Activated CD8-positive, alpha-beta memory T cell treated with anti-CD3 and anti-CD28 coated beads, Interleukin-2, amount 50 U/mL, for 1 hour (primary cell): Measurements from ENCODE around the gene GRIA3.

Source experiments
- DNase-seq: peaks from one replicate; pipeline ENCODE4 v3.0.0-alpha.2; 2020; ENCODE audit errors: extremely low read depth

GRIA3 gene

DNA sequence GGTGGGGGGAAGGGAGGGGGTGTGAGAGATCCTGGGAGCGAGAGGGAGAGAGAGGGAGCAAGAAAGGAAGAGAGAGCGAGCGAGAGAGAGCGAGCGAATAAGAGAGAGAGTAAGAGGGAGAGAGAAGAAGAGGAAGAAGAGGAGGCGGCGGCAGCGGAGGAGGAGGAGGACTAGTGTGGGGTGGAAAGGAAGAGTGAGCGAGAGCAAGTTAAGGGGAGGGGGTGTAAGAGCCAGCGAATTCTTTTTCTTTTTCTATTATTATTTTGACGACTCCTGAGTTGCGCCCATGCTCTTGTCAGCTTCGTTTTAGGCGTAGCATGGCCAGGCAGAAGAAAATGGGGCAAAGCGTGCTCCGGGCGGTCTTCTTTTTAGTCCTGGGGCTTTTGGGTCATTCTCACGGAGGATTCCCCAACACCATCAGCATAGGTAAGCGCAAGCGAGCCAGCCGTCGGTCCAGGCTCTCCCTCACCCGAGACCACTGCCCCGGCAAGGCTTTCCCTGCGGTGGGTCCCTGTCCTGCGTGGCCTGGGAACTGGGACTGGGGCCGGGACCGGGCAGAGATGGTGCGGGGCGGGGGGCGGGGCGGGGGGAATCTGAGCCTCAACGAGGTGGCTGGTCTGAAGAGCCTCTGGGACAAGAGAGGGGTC, at the start of gene GRIA3:
Gene GRIA3 (plus strand): TSS at position 60 of the 647 bp plus-strand sequence. CDS start 258 bp downstream, at position 318.
- DNase-seq, result no peak

DNA sequence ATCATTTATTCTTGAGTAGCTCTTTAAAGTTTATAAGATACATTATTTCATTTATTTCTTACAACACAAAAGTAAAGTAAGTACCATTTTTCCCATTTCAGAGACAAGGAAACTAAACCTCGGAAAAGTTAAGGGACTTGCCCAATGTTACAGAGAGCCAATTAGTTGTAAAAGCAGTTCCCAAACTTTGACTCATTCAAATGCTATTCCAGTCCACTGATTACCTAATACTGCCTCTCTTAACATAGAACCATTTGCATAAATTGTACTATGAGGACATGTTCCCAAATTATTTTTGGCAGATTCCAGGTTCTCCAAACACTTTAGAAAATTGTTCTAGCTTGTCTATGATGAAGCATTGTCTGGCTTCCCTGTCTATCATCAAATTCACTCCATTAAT, 45.6 kb upstream of the GRIA3 start:
- no peak for DNase-seq

DNA sequence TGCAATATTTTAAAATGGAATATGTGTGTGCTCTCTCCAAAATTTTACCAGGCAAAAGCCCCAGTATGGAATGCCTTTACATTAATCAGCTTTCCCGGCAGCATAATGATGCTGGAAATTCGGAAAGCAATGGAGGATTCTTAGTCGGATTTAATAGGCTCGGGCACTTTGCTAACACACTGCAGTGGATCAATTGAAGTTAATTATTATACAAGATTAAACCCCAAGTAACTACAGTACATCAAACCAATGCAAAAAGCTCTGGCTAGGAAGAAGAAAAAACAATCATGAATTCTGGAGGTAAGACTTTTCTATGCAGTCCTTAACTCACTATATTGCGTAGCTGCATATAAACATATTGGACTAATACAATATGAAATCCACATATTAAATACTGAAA, 43.6 kb upstream of the GRIA3 start:
- no peak for DNase-seq

GRCh38 chrX:123140904-123141303, 43.2 kb upstream of the GRIA3 start:
- no peak for DNase-seq

DNA sequence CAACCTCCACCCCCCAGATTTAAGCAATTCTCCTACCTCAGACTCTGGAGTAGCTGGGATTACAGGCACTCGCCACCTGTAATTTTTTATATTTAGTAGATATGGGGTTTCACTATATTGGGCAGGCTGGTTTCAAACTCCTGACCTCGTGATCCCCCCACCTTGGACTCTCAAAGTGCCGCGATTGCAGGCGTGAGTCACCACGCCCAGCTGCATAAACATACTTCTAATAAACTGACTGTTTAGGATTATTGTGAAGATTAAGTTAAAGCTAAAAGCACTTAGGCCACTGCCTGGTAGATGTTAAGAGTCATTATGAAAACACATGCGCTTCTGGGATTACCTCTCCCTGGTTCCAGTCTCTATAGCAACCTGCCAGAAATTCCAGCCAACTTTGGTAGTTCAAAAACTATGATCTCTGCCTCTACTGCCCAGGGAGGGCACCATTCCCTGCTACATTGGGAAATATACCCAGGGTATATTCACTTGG, 30.2 kb upstream of the GRIA3 start:
- DNase-seq, result no peak

- DNase-seq, result no peak
Observed at GRCh38 chrX:123155327-123155726, 28.8 kb upstream of the GRIA3 start.

DNA sequence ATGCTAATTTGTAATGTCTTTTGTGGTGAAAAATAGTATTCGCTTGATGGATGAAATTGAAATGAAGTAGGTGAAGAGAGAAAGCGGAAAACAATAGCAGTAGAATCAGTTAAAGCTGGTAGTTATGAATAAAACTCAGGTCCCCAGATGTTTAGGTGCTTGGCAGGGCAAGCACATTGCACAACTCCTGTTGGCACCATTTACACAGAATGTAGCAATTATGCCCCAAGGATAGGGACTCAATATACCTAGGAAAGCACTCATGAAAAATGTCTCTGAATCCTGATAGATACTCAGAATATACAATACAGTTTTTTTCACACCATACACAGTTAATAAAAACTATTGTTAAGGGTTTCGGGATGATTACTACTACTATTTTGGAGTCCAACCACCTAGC, 26.5 kb upstream of the GRIA3 start:
- DNase-seq, result no peak

GRCh38 chrX:123159403-123159802, 24.7 kb upstream of the GRIA3 start:
- no peak for DNase-seq

DNA sequence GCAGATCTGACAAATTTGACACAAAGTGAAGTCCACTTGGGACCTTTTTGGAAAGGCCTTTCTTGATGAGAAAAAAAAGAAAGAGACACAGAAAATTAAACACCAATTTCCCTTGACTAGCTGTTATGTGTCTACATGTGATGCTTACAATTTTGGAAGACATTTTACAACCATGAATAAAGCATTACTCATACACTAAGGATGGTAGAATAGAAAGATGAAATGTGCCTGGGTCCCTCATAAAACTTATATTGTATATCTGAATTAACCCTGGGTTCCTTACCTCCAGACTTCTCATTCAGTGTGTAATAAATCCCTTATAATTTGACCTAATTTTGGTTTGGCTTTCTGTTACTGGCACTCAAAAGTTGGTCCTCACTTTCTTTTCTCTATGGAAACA, 16.5 kb upstream of the GRIA3 start:
- no peak for DNase-seq

DNA sequence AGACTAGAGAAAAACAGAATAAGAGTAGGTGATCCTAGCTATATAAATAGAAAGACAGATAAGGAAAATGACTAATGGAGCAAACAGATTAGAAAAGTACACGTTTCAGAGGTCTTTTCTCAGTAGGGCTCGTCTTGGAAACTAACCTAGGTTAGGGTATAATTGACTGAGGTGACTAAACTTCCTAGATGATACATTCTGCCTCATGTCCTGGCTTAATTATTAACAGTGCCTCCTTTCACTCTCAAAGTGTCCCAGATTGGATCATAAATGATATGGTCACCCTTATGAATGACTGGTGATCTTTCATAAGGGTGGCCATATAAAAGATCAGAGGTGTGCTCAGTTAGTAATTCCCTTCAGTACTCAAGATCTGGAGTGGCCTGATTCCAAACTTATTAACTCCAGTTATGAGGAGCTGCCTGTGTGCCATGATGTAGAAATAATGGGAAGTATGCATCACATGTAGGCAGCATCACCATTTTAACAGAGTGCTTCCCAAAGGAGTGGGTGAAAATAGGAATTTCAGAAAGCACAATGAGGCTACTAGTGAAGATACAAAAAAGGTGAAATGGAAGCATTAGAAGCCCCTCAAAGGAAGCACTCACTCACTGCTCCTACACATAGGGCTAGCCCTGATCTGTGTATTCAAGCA, 14.7 kb upstream of the GRIA3 start:
- no peak for DNase-seq

DNA sequence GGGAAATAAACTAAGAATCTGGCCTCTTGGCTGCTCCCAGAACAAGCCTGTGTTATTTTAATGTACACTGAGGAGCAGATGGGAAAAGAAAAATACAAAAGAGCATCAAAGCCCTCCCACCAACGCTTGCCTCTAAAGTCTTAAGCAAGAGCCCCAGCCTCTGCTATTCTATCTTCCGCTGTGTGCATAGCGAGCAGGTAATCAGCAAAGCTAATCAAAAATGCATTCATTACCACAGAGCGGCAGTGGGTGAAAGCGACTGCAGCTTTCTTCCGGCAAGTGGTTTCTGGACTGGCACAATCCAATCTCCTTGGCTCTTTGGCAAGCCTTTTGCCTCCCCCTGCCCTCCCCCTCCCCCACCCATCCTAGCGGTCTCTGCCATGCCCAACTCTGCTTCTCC, 13.5 kb upstream of the GRIA3 start:
- DNase-seq, result no peak

DNA sequence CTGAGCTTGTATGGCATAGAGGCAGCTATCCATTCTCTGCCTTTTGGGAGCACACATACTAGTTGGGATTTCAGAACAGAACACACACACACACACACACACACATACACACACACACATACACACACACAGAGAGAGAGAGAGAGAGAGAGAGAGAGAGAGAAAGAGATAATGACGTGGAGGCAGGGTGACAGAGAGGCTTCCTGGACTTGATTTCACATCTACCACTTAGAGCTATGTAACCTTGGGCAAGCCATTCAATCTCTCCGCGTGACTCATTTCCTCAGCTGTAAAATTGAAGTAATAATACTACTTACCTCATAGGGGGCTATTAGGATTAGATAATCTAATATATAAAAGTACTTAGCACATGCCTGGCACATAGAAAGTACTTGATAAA, 12.3 kb upstream of the GRIA3 start:
- no peak for DNase-seq

DNA sequence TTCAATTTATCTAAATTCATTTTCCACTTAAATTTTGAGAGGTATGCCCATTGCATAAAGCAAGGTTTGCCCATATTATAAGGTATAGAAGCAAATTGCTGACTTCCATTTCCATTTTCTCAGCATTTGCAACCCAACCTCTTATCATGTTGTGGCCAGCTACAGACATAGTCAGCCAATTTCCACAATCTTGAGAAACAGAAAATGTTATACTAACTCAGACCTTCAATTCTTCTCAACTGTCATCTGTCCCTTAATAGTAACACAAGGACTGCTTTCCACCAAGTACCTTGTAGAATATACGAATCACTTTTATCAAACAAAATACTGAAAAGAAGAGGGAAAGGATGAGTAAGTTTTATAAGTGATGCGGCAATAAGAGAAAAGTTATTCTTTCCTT, 11.2 kb upstream of the GRIA3 start:
- no peak for DNase-seq

DNA sequence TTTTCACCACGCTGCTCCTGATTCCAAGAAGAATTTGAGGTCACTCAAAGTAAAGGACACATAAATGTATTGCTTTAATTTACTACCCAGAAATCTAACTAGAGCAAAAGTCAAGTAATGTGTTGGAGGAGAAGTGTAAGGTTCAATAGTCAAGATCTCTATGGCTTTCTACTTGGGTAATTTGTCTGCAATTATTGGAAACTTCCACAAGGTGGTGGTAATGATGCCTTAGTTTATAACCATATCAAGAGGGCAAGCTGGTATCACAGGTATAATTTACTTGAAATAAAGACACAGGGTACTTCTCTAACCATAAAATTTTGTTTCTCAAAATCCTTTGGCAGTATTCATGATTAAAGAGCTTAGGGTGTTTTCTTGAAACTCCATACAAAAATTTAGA, 10.2 kb upstream of the GRIA3 start:
- DNase-seq, result no peak

DNA sequence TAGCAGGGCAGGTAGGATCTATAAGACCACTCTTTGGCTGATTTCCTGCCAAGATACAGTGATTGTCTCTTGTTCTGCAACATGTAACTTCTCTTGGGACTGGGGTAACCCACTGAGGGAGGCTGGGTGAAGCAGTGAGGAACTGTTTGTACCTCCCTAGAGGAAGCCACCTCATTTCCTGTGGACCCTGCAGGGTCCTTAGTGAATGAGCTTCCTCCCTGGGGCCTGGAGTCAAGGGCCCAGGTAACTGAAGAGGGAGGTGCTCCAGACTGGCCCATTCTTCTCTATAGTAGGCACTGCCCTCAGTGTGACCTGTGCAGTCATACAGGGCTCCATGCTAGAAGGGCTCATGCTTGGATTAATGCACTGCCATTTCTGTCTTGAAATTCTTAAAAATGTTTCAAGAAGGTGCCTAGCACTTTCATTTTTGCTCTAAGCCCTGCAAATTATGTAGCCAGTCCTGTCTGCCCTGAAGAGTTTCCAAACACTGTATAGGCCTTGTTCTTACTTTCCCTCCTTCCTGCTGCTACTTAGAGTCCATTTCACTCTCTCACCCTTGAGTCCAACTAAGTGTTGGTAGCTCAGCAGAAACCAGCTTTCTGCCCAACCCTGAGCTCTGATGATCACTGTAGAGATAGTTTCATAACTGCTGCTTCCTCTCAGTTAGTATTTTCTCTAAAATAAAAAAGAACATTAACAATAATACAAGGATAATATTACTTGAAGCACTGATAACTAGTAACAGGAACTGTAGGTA, 8.5 kb upstream of the GRIA3 start:
- DNase-seq, result no peak

DNA sequence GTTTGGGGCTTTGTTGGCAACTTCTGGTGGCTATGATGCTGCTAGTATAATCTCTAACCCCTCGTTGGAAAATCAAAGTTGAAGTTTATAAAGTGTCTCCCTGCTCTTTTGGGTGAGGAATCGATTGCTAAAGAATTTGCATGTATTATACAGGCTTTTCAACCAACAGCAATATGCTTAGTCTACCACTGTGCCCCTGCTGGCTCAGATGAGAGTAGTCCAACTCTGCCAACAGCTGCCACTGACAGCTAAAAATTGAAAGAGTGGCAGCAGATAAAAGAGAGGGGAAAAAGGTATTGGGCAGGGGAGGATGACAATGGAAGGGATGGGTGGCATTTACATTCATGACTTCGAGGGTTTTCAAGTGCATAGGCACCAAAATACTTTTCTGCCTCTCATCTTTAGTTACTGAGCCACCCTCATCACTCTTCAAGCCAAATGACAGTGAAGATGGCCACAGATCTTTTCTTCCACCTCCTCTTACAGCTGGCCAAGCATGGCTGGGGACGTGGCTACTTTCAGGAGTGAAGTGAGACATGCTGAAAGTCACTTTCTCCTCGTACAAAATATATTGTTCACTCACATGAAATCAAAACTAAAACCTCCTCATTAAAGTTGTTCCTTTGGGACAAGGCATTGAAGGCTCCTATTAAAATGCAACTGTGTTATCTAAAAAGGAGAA, 2.7 kb upstream of the GRIA3 start:
- DNase-seq, result no peak

DNA sequence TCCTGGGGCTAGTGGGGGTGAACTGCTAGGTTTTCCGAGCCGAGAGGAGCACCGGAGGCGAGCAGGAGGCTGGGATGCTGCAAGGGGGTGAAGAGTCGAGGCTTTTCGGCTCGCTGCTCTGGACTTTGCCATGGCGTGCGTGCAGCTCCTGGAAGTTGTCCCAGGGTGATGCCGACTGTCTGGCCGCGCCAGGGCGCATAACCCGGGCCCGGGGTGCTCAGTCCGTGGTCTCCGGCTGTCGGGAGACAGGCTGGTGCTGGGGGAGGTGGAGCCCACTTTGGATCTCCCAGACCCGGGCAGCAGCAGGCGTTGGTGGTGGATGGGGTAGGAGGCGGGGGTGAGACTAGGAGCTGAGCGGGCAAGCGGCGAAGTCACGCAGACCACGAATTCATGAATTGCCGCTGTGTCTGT, 793 bp downstream of the GRIA3 start:
- no peak for DNase-seq

- DNase-seq, result no peak
Observed at GRCh38 chrX:123185721-123186120, 1.6 kb downstream of the GRIA3 start.

DNA sequence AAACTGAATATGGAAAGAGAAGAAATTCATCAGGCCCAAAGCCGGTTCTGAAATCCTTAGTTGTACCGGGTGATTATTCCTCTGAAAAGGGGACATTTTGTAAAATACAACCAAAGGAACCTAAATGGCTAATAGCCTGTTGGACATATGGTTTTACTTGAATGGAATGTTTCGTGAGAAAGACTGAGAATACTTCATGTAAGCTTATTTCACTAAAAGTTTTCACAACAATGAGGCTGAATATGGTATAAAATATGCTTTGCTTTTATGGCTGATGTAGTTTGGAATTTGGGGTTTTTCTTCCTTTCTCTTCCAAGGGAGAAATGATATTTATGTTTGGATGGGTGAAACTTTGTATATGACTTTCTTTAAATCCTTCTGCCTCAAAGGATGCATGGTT, 2.7 kb downstream of the GRIA3 start:
- no peak for DNase-seq

DNA sequence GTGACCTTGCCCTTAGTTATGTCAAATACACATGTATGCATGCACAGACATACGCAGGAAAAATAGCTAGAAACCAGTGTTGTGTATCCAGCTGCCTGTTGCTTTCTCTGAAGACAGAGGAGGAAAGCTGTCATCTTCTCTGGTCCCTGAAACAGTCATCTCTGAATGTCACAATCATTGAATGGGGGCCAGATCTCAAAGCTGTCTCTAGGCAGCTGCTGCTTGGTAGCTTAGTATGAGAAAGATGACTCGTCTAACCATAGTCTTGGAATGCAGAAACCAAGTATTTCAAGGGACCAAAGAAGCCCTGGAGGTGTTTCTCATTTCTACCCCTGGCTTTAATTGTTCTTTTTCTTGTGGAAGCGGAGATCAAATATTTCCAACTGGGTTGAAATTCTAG, 4.0 kb downstream of the GRIA3 start:
- DNase-seq, result no peak

DNA sequence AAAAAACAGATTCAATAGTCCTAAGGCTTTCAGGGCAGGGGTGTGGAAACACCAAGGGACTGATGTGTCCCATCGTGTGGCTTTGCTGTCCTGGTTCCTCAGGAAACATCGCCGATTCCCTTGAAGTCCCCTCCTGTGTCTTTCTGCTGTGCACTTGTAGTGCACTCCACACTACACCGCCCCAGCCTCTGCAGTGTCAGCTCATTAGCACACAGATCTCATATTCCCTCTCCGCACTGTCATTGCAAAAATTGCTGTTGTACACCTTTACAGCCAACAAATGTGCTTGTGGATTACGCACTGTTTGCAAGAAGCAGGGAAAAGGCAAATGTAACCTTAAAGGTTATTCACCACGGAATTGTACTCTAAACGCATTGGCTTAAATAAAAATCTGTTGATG, 5.3 kb downstream of the GRIA3 start:
- no peak for DNase-seq

DNA sequence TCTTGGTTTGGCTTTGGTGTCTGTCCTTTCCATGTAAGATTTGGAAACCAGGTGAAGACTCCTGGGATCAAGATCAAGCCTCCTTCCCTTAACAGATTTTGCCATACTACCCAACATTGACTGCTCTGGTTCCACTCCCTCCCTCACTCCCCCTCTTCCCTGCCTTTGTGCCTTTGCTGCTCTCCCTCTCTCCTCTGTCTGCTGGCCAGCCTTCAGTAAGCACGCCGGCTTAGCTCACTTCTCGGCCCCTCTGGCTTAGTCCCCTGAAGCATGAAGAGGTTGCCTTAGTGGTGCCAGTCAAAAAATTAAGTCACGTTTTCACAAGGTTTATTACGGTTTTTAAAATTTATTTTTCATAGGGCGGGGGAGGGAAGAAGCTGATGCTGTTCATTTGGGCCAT, 6.0 kb downstream of the GRIA3 start:
- no peak for DNase-seq
